ENCODE data around the gene ARL13B. TPM values are rescaled to one million over a fixed set of nuclear protein-coding genes. Genes with fewer than 3 reads are reported as not detected.
"Not testable (repeated sequence)": the region's sequence is repeated elsewhere in the genome, so short reads cannot be mapped to it uniquely, and the experiment has no call there.

Gene ARL13B
- total RNA-seq, 1 donor from 2014 or later: 3.4 TPM

DNA sequence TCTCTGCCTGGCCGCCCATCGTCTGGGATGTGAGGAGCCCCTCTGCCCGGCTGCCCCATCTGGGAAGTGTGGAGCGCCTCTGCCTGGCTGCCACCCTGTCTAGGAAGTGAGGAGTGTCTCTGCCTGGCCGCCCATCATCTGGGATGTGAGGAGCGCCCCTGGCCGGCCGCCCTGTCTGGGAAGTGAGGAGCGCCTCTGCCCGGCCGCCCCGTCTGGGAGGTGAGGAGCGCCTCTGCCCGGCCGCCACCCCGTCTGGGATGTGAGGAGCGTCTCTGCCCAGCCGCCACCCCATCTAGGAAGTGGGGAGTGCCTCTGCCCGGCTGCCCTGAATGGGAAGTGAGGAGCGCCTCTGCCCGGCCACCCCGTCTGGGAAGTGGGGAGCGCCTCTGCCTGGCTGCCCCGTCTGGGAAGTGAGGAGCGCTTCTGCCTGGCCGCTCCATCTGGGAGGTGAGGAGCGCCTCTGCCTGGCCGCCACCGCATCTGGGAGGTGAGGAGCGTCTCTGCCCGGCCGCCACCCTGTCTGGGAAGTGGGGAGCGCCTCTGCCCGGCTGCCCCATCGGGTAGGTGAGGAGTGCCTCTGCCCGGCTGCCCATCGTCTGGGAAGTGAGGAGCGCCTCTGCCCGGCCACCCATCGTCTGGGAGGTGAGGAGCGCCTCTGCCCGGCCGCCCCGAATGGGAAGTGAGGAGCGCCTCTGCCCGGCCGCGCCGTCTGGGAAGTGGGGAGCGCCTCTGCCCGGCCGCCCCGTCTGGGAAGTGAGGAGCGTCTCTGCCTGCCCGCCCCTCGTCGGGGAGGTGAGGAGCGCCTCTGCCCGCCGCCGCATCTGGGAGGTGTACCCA lies 64.4 kb downstream of the ARL13B start:
- intact Hi-C loops (cut with DNase I); ATAC-seq; DNase-seq (ENCODE audit: missing footprints): not testable (repeated sequence)

DNA sequence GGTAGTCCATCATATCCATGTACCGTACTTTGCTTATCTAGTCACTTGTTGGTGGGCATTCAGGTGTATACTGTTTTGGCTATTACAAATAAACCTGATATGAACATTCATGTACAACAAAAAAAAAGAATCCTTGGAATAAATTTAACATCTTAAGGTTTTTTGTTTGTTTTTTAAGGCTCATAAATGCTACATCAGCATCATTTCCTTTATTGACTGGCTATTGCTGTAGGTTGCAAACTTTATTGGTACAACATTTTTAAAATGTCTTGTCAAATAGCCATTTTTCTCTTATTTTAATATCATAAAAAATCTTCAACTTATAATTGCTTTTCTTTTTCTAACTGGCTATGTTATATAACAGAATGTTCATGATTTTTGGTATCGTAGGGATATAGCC lies 66.6 kb downstream of the ARL13B start:
- ATAC-seq: no peak
- intact Hi-C loops (cut with DNase I): no loop called here
- no peak for DNase-seq (ENCODE audit: missing footprints)

DNA sequence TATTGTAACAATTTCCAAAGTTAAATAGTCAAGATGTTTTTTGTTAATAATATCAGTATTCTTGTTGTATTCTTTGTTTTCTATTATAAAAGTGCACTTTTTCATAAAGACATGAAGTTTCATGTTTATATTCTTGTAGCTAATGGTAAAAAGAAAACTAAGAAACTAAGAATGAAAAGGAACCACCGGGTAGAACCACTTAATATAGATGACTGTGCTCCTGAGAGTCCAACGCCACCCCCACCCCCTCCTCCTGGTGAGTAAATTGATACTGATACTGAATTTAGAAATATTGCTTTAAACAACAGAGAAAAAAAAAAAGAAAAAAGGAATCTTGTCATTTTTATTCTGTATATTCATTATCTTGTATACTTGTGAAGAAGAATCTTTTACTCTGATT lies 69.3 kb downstream of the ARL13B start:
- intact Hi-C loops (cut with DNase I): no loop called here
- ATAC-seq: no peak
- DNase-seq (ENCODE audit: missing footprints): no peak

DNA sequence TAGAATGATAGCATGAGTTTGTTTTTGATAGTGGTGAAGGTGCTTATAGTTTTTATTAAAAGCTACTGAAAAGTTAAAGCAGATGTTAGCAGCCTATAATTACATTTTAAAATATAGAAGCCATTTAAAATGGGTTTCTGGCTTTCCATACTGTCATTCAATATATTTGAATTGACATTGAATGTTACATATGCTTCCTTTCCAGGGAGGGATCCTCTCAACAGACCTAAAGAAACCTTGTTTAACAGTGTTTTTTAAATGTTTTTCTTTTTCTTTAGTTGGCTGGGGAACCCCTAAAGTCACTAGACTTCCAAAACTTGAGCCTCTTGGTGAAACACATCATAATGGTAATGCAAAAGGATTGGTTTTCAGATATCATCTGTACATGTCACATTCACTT lies 70.6 kb downstream of the ARL13B start:
- DNase-seq (ENCODE audit: missing footprints) (no peak), ATAC-seq (no peak)
- intact Hi-C loops (cut with DNase I): no loop called here

DNA sequence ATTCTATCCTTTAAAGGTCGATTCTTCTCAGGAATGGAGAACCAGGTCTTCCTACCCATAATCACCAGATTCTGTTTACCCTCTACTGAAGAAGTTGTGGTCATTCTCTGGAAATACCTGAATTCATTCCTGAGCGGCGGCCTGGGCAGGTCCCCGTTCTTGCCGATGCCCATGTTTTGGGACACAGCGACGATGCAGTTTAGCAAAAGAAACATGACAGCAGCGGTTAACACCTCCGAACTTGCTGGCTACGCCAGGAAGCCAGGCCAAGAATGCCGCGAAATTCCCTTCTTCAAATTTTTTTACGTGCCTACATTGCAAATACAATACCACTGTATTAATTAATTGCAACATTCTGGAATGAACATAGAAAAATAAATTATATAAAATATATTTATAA lies 81.3 kb downstream of the ARL13B start:
- DNase-seq (ENCODE audit: missing footprints): no peak
- intact Hi-C loops (cut with DNase I): no loop called here
- no peak for ATAC-seq

DNA sequence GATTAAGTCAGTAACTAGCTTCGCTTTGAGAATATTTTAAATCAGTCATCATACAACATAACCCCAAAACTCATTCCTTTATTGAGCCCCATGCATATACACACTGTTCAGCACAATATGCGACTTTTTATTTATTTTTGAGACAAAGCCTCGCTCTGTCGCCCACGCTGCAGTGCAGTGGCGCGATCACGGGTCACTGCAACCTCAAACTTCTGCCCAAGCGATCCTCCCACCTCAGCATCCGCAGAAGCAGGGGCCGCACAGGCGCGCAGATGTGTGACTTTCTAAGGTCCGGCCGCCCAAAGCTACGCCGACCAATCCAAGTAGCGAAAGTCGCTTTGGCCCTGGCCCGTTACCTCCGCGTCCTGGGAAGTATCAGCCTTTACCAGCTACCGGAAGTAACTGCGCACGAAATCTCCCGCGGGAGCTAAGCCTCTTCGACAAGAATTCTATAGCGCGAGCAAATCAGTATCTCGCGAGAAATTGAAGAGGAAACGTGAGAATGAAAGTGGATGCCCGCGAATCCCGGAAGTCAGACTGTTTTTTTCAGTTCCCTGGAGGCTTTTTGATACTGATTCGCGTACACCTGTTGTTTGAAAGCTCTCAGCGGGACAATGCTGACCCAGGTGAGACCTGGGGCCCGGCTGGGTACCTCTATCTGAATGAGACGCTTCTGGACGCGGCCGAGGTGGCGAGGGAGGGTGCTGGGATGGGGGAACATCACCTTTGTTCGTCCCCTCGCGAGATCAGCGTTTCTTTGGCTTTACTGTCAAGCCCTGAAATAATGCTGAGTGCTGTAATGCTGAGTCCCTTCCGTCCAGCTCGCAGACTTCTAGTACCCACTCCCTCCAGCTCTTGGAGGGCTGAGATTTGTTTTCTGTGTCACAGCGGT lies 82.8 kb downstream of the ARL13B start, which contains the start of the genes DHFR2 and NSUN3:
TSS of gene DHFR2 (minus strand) at position 404 of the 892 bp plus-strand sequence. CDS start 1,405 bp downstream, outside the sequence.
TSS of gene NSUN3 (plus strand) at position 549 of the 892 bp plus-strand sequence. CDS start at position 615, 66 bp downstream.
- DNase-seq (ENCODE audit: missing footprints) (peak; percentile 94), ATAC-seq (peak; percentile 96)
- intact Hi-C loops (cut with DNase I): loop anchor here (2.0 kb wide), 1 partner anchor 58 kb away; no protein-coding TSS in a partner anchor

DNA sequence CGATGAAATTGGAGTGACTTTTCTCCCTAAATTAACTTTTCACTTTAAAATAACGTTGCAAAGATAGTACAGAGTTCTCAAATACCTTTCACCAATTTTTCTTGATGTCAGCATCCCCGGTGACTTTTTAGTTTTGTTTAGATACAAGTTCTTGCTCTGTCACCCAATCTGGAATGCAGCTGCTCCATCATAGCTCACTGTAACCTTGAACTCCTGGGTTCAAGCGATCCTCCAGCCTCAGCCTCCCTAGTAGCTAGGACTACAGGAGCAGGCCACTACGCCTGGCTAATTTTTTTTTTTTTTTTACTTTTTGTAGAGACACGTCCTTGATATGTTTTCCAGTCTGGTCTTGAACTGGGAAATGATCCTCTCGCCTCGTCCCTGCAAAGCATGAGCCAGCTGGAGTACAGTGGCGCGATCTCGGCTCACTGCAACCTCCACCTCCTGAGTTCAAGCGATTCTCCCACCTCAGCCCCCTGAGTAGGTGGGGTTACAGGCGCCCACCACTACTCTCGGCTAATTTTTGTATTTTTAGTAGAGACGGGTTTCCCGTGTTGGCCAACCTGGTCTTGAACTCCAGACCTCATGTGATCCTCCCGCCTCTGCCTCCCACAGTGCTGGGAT lies 83.7 kb downstream of the ARL13B start:
- DNase-seq (ENCODE audit: missing footprints): no peak
- no peak for ATAC-seq
- intact Hi-C loops (cut with DNase I): loop anchor here (2.0 kb wide), 1 partner anchor 59 kb away; no protein-coding TSS in a partner anchor

DNA sequence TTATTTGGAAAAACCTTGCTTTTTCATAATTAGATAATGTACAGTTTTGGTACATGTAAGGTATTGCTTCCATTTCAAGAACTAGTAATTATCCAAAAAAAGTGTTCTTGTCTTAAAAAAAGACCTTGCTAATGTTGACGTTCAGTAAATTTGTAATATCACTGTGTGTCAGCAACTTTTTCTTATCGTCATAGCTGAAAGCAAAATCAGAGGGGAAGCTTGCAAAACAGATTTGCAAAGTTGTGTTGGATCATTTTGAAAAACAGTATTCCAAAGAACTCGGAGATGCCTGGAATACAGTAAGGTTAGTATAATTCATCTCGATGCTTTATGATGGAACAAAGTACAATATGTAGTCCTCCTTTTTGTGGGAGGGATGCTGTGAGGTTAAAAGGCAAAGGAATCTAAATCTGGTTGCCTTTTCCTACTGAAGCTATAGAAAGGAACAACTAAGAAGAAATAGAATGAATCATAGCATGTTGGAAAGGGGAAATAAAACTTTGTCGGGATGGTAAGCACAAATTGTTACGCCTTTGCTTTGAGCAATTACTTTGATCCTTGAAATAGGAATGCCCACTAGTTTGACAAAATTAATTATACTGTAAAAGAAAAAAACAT lies 84.4 kb downstream of the ARL13B start:
- intact Hi-C loops (cut with DNase I): no loop called here
- DNase-seq (ENCODE audit: missing footprints) (no peak), ATAC-seq (no peak)

DNA sequence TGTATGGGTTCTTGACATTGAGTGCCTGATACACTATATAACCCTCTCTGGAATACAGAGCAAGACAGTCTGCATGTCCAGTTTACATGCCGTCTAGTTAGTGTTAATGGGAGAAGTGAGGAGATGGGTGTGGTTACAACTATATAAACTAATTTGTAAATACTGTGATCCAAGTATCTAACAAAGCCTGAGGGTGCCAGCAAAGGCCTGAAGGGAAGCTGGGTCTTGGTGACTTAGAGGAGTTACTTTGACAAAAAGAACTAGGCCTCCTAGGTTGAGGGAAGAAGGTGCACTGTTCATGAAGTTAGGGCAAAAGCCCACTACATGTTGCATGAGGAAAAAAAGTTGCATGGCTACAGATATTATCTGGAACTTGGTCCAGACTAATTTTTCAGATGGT lies 85.2 kb downstream of the ARL13B start:
- no peak for ATAC-seq
- DNase-seq (ENCODE audit: missing footprints): no peak
- intact Hi-C loops (cut with DNase I): loop anchor here (5.0 kb wide), 1 partner anchor 158 kb away; no protein-coding TSS in a partner anchor

DNA sequence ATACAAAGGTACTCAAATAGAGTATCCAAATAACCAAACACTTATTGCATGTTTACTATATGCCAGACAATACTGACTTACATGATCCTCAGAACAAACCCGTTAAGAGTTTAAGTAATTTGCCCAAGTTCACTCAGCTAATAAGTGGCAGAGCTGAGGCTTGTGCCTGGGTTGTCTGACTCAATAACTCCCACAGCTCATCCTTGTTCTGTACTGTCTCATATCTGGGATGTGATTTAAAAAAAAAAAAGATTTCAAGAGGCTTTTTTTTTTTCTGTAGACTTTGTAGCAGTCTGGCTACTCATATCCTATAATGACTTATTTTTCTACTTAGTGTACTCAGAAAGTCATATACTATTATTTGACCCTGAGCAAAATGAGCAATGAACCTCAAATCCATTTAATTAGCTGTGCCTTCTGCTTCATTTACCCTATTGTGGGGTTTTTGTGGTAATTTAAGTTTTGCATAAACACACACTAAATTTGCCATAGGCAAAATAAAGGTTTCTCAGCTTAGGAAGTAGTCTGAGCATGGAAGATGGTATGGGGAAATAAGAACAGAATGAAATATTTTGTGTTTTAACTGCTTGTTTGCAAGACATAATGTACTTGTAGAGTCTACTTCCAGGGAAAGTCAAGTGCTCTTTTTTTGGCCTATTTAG lies 86.0 kb downstream of the ARL13B start:
- intact Hi-C loops (cut with DNase I): loop anchor here (5.0 kb wide), 1 partner anchor 159 kb away; no protein-coding TSS in a partner anchor
- DNase-seq (ENCODE audit: missing footprints): no peak
- ATAC-seq: no peak

DNA sequence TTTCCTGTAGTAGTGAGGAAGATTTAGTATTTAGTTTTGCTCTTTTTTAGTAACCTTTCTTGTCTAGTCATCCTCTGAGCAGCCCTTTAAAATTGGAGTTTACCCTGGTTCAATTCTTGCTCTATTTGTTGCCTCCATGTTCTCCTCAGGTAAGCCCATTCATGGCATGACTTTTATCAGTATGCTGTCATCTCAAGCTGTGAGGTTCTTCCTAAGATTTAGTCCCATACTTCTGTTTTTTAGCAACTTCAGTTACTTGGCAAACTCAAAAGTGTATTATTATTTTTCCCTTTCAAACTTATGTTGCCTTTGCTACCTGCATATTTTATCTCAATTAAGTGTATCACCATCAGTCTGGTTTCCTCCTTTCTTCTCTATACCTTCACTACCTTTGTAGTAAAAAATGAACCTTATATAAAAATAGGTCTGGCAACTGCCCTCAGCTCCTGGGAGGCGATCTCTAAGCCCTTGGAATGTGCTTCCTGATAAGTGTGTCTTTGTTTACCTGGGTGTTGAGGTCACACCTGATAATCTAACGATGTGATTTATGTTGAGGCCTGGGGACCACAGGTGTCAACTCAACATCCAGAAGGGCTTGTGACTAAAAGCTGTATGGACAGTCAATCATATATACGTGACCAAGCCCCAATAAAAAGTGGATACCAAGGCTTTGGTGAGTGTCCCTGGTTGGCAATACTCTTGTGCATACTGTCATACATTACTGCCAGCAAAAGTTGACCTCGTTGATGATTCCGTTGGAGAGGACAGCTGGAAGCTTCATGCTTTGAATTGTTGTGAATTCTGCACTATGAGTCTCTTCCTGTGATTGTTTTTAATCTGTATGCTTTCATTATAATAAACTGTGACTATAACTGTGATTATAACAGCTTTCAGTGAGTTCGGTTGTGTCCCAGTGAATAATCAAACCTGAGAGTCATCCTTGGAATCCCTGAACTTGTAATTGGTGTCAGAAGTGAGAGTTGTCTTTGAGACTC lies 86.8 kb downstream of the ARL13B start:
- DNase-seq (ENCODE audit: missing footprints): no peak
- no peak for ATAC-seq
- intact Hi-C loops (cut with DNase I): loop anchor here (5.0 kb wide), 1 partner anchor 160 kb away; no protein-coding TSS in a partner anchor

DNA sequence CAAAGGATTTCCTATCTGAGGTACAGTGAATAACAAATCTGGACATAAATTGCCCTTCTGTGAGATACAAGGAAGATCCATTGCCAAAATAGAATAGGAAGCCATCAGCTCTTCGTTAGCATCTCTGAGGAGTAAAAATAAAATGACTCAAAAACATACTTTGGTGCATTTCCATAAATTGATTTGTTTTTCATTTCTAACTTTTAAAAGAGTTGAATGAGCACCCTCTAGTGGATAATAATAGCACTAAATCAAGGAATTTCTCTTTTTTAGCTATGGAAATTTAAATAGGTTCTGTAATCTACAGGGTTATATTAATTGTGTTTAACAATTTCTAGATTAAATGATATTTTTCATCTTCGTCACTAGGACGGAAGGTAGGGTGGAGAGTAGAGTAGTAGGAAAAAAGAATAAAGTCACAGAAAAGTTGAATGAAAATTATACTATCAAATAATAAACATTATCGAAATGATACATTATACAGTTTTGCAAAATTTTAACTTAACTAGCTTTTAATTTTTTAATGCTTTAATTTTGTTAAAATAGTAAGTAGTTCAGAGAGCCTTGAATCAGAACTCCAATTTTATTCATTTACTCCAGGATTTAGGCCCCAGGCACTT lies 89.3 kb downstream of the ARL13B start:
- no peak for DNase-seq (ENCODE audit: missing footprints)
- intact Hi-C loops (cut with DNase I): loop anchor here (5.0 kb wide), 1 partner anchor 162 kb away; no protein-coding TSS in a partner anchor

DNA sequence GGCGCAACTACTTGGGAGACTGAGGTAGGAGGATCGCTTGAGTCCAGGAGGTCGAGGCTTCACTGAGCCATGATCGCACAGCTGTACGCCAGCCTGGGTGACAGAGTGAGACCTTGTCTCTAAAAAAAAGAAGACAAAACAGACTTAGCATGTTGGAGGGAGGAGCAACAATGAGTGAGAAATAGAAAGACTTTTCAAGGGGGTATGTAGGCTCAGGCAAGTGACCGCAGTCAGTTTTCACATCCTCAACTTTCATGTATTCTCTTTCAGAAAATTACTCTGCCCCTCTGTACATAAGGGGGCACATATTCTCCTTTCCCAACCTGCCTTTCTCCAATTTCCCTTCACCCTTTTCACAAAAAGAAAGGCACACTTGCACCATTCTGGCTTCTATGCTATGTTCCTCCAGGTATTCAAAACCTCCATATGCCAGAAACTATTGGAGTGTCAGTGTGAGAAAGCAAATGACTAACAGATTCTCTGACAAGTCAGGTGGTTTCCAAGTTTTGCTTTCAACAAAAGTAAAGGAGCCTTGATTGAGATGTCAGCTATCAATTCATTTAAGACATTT lies 90.5 kb downstream of the ARL13B start:
- ATAC-seq: no peak

More for the DNA sequence above, 89.3 kb downstream of the ARL13B start:
- ATAC-seq: no peak

DNA sequence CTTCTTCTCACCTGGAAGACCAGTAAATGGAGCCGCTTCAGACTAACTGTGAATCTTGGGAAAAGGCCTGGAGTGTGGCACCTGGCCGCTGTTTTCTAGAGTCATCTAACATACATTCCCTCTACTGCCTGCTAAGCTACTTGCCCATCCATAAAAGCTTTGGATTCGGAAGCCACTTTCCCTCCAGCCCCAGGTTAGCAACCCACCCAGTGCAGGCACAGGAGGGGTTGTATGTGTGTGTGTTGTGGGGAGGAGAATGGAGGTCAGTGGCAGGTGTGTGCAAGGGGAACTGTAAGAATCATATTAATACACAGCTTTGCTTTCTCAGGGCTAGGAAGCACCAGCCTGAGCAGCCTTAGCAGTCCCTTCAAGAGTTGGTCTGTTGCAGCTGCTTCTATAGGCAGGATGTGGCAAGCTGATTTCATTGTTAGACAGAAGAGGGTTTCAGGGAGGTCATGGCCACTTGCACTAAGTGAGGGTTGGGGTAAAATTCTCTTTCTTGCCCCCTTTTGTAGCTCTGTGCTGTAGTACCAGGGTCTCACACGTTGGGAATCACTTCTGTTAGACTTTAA lies 91.8 kb downstream of the ARL13B start:
- no peak for ATAC-seq
- no peak for DNase-seq (ENCODE audit: missing footprints)
- intact Hi-C loops (cut with DNase I): no loop called here

More for the DNA sequence above, 90.5 kb downstream of the ARL13B start:
- no peak for DNase-seq (ENCODE audit: missing footprints)
- intact Hi-C loops (cut with DNase I): no loop called here

DNA sequence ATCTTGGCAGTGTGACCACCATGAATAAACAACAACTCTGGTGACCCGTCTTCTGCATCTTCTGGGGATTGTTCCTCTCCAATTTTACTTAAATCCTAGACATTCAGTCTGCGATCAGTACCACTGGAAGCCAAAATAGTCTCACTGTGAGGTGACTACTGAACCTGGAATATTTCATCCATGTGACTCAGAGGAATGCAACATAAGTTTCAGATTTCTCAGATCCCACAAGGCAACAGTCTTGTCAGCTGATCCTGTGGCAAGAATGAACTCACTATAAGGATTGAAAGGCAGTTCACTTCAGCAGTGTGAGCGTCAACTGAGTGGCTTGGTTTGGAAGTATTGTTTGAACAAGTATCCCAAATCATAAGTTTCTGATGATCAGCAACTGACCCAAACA lies 96.1 kb downstream of the ARL13B start:
- no peak for ATAC-seq
- DNase-seq (ENCODE audit: missing footprints): no peak
- intact Hi-C loops (cut with DNase I): no loop called here
